ENCODE data around the gene ALK.

ALK gene

DNA sequence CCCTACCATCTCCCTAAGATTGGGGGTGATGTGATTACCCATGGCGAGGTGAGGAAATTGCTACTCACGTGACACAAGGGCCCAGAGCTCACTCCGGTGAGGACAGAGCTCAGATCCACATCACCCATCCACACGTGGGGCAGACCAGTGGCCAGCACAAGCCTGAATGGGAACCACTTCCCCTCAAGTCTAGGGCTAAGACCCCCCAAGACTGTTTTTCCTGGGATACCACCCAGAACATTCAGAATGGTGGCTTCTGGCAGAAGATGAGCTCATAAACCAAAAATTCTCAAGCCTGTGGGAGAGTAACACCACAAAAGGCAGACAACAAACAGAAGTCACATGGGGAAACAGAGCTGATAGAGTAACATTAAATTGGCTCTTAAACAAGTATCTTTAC, 321.4 kb downstream of the ALK start:
- H3K4me3 ChIP-seq (ENCODE audit: low read depth, low read length) = no peak overlapping the region
- TF ChIP-seq, protein P1, sequence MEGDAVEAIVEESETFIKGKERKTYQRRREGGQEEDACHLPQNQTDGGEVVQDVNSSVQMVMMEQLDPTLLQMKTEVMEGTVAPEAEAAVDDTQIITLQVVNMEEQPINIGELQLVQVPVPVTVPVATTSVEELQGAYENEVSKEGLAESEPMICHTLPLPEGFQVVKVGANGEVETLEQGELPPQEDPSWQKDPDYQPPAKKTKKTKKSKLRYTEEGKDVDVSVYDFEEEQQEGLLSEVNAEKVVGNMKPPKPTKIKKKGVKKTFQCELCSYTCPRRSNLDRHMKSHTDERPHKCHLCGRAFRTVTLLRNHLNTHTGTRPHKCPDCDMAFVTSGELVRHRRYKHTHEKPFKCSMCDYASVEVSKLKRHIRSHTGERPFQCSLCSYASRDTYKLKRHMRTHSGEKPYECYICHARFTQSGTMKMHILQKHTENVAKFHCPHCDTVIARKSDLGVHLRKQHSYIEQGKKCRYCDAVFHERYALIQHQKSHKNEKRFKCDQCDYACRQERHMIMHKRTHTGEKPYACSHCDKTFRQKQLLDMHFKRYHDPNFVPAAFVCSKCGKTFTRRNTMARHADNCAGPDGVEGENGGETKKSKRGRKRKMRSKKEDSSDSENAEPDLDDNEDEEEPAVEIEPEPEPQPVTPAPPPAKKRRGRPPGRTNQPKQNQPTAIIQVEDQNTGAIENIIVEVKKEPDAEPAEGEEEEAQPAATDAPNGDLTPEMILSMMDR (IDR thresholded peaks at IDR 0.05; ENCODE audit: low read depth, low read length, missing control alignments) = no peak
- in situ Hi-C loops (cut with HindIII; ENCODE audit: low sequenced_read_pairs) = no loop called here
- DNase-seq (ENCODE audit: low read depth) = no peak

DNA sequence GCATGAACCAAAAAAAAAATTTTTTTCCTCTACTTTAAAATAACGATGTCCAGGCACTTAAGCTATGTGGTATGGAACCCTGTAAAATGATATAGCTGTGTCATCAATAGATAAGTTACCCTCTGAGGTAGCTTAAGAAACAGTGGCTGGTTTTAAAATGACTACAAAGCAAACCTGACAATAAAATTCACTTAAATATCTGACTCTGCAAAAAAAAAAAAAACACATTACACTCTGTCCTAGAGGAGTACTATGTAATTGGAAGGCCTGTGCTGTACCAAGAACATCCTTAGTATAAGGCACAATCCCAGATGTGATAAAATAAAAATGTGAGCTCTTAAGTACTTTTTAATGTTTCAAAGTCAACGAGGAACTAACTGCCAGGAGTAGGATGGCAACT, 322.4 kb downstream of the ALK start:
- in situ Hi-C loops (cut with HindIII; ENCODE audit: low sequenced_read_pairs) = no loop called here
- TF ChIP-seq, protein P1 (IDR thresholded peaks at IDR 0.05; ENCODE audit: low read depth, low read length, missing control alignments) = no peak
- H3K4me3 ChIP-seq (ENCODE audit: low read depth, low read length) = no peak overlapping the region
- no peak for DNase-seq (ENCODE audit: low read depth)

DNA sequence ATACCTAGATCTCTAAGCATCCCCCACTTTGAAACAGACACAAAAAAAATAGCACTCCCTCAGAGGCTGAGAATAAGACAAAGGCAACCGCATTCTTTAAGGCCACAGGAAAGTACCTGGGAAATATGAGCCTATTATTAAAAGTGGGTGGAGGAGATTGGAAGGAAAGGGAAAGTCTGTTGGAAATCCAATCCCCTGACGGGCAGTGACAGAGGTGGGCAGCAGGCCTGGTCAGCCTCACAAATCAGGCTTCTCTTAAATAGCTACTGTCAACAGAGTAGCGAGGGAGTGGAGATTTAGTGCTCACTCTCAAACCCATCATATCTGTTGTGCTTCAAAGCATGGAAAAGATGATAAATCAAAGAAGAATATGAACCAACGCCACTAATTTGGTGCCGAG, 324.4 kb downstream of the ALK start:
- TF ChIP-seq, protein P1 (IDR thresholded peaks at IDR 0.05; ENCODE audit: low read depth, low read length, missing control alignments) = no peak
- no peak overlapping the region for H3K4me3 ChIP-seq (ENCODE audit: low read depth, low read length)
- in situ Hi-C loops (cut with HindIII; ENCODE audit: low sequenced_read_pairs) = no loop called here
- no peak for DNase-seq (ENCODE audit: low read depth)

DNA sequence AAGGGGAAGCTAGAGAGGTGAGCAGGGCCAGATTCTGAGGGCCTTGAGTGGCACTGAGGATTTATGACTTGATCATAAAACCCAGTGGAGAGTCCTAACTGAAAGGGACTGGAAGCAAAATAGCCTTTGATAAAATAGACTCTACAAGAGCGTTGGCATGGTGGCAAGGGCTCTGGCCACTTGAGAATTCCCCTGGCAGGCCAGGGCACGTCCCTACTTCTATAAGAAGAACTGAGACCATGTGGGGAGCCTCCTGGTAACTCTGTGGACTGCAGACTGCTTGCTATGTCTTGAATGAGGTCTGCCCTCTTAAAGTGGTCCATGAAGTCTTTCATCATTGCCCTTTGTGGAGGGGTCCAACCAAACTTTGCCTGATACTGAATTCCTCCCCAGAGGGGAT, 324.8 kb downstream of the ALK start:
- DNase-seq (ENCODE audit: low read depth) = no peak
- TF ChIP-seq, protein P1 (IDR thresholded peaks at IDR 0.05; ENCODE audit: low read depth, low read length, missing control alignments) = no peak
- in situ Hi-C loops (cut with HindIII; ENCODE audit: low sequenced_read_pairs) = no loop called here
- H3K4me3 ChIP-seq (ENCODE audit: low read depth, low read length) = no peak overlapping the region

DNA sequence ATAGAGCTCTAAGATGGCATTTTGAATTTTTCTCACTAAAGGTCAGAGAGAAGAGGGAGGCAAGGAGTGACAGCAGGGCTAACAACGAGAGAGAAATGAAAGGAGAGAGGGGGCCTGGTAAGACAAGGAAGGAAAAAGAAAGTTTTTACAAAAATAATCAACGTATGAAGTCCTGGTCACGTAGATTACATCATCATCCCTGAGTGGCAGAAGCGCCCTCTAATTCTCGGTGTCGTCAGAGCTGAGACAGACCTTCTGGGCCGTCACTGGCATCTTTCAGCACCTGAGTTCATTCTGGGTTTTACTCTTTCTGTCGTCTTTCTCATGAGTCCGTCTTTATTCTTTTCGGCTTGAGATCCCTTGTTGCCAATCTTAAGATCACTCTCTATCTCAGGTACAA, 329.8 kb downstream of the ALK start:
- in situ Hi-C loops (cut with HindIII; ENCODE audit: low sequenced_read_pairs) = no loop called here

DNA sequence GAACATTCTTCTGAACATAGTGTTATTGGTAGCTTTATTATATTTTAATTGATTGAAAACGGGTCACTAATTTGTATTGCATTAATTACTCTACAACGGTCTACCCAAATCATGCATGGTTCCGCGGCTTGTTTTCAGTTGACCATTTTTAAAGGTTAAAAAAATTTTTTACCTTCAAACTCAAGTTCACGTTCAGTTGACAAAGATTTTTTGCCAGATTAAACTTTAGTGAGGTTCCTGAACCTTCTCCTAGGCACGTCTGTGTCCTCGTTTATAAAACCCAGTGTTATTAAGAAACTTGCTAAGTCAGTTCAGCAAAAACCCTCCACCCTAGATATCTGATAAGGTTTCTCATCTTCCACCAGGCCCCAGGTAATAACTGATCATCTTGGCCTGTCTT, 331.2 kb downstream of the ALK start:
- DNase-seq (ENCODE audit: low read depth) = no peak
- no peak overlapping the region for H3K4me3 ChIP-seq (ENCODE audit: low read depth, low read length)
- TF ChIP-seq, protein P1 (IDR thresholded peaks at IDR 0.05; ENCODE audit: low read depth, low read length, missing control alignments) = no peak
- in situ Hi-C loops (cut with HindIII; ENCODE audit: low sequenced_read_pairs) = no loop called here

More for the DNA sequence above, 329.8 kb downstream of the ALK start:
- no peak for DNase-seq (ENCODE audit: low read depth)
- H3K4me3 ChIP-seq (ENCODE audit: low read depth, low read length) = no peak overlapping the region
- TF ChIP-seq, protein P1 (IDR thresholded peaks at IDR 0.05; ENCODE audit: low read depth, low read length, missing control alignments) = no peak

All from astrocyte of the cerebellum (primary cell).